Ovary (tissue), 3 donors: ENCODE data around the gene SHKBP1.

Experiments
- CTCF ChIP-seq, 3 donors: fragments of 450-650 bp in 2 of 3; fragments of 200-600 bp in 1 of 3; IDR thresholded peaks; one replicate each; pipeline versions ENCODE4 v1.5.1 to v1.8.0; 2016 to 2022; ENCODE audit warnings: antibody characterized with exemption in 3 of 3, mild to moderate bottlenecking in 1 of 3
- EP300 ChIP-seq: sonication (generic); formaldehyde crosslinking; IDR thresholded peaks from one replicate; pipeline ENCODE4 v1.6.1; 2017; ENCODE audit warnings: antibody characterized with exemption
- POLR2A ChIP-seq: fragments of 450-650 bp; IDR thresholded peaks from one replicate; pipeline ENCODE4 v1.6.1; 2017; ENCODE audit warnings: antibody characterized with exemption, mild to moderate bottlenecking, moderate library complexity
- donor health status: DM: no; HTN: no; CAD: no.

GRCh38 chr19:40596608-40597328 lies 20.1 kb downstream of the SHKBP1 start:
- TF ChIP-seq CTCF (IDR thresholded peaks at IDR 0.05) (no peak), EP300 (no peak), POLR2A (no peak)
